Left kidney (tissue), 2 donors: ENCODE results near the gene FOXN3. TPM values are rescaled to one million over a fixed set of nuclear protein-coding genes. Genes with fewer than 3 reads are reported as not detected.
"Not testable (repeated sequence)": the region's sequence is repeated elsewhere in the genome, so short reads cannot be mapped to it uniquely, and the experiment has no call there.

Experiments used
- DNase-seq: peaks from one replicate; pipeline ENCODE4 v3.0.0-alpha.2; 2013
- polyA plus RNA-seq: library from polyadenylated mRNA; unstranded; fragments of 120-200 nt; gene quantifications from one replicate; pipeline ENCODE4 v1.2.1, GENCODE V29; 2013; ENCODE audit not compliant: insufficient read length

Gene FOXN3
- polyA plus RNA-seq, 1 donor = 32.2 TPM

DNA sequence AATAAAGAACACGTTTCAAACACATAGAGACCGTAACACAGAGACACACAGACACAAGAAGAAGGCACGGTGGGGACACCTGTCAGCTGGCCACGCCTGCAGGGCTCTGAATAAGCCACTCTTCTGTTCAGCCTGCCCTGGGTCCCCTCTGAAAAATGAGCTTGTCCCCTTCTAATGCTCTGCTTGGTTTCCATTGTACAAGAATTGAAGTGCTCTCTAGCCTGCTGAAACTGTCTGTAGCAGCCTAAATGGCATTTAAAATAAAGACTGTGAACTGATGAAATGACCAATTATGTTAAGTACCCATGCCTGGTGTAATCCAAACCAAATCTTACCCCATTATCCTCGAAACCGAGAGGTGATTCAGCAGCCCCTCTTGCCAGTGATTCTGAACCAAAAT, 139.8 kb downstream of the FOXN3 start:
- DNase-seq = no peak

DNA sequence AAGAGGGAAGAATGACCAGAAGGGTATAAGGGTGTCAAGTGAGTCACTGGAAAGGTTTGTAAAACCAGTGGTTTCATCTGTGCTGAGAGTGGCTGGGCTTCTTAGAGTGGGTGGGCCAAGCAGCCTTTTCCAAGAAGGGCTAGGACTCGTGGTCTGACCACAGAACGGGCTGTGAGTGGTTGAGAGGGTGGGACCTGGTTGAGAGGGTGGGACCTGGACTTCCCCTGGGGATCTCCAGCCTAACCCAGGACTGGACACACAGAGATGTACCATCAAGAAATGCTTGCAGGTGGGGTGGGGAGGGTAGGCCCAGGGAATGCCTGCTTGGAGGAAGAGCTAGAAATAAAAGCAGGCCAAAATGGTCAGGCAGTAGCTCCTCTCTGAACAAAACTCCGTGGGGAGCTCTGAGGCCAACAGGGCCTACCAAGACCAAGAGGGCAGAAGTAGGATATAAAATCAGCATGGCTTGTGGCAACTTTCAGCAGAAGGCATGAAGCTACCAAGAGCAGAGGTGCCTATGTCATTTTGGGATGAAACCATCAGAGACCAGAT, 140.5 kb downstream of the FOXN3 start:
- no peak for DNase-seq

DNA sequence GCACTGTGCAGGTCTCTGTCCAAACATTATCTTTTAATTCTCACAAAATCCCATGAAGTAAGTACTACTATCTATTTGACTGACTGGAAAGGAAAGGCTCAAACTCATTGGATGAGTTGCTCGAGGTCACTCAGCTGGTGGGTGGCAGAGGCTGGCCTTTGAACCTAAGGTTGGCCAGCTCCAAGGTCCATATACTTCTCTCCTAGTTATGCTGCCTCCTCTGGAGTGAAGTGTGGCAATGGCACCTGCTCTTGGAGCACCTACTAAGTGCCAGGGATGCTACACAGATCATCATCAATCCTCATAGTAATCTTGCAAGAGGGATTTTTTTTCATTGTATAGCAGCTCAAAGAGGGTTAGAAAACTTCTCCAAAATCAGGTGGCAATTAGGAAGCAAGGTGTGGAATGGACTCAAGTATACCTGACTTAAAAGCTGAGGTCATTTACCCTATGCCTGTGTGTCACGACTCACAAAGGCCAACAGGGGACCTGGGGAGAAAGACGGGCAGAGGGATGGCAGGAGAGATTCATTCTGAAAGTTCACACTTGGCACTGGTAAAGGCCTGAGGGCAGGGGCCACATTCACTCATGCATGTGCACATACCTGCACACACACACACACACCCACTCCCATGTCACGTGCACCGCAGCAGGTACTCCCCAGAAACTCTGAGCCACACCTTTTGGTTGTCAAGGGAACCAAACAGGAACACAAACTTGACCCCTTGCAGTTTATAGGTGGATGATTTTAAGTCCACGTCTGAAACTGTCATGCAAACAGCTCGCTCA, 146.4 kb downstream of the FOXN3 start:
- peak; percentile 50 for DNase-seq

DNA sequence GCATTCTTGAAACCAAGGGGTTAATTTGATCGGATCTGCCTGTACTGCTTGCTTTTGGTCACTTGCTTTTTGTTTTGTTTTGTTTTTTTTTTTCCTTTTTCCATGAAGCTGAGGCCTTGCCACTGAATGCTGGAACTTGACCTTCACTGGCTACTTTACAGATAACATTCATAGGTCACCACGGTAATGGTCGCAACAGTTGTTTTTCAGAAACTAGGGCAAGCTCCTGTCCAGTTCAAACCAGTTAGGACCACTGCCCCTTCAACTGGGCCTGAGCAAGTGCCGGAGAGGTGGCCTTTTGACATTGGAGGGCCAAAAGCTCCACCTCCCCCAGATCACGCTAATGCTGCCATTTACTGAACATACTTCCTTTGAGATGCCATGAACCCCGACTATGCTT, 147.6 kb downstream of the FOXN3 start:
- DNase-seq = no peak

DNA sequence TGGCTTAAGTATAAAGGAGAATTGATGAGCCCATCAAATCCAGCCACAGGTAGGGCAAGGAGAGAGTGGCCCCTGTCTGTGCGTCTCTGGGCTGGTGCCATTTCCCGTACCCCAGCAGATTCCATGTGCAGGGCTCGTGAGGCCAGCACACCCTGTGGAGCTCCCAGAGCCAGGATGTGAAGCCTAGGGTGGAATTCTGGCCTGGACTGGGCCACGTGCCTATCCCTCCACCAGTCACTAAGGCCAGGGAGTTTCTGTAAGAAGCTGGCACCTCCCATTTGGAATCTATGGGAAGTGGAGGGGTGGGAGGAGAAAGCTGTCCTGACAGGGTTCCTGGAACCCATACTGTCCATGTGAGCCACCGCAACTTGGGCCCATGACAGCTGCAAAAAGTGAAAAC, 148.5 kb downstream of the FOXN3 start:
- DNase-seq = no peak

DNA sequence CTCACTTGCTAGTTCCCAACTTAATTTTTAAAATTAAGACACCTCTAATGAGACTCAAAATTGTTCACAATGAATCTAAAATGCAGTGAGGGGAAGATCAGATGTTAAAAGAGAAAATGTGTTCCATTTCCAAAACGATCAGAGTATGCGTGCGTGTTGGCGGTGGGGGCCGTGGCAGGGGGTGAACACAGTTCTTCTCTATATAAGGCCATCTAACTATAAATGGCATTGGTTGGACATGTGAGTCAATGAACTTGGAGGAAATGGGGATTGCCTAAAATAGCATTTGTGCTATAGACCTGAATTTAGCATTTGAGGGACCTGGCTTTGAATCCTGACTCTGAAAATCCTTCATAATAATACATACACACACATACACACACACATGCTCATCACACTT, 149.4 kb downstream of the FOXN3 start:
- no peak for DNase-seq

DNA sequence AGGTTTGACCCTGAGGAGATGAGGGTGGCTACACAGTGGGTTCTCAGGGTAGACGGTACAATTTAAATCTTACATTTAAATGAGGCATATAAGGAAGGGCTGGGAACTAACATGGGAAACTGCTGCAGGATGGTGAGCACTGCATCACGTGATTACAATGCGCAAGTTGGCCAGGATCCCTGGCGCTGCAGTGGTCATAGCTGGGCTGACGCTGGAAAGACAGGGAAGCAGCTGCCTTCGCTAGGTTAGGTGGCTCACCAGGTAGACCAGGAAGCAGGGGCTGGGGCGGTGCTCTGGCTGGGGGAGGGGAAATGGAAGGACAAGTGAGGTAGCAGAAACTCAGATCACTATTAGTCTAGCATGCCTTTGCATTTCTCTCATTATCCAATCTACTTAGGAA, 149.9 kb downstream of the FOXN3 start:
- DNase-seq = no peak

DNA sequence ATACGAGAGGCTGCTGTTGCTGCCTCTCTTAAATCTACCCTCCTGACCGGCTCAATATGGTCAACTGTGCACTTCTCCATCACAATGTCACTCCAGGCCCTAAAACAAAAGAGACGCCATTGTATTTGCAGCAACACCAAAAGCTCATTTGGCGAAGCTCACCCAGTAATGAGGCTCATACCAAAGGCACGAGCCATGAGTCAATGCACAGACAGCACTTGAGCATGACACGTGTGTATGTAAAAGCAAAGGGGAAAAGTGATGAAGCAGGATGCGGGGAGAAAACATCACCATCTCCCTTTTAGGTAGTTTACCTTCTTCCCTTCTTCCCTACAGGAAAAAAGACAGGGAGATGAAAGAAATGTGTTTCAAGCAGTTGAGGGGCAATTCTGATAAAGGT, 150.3 kb downstream of the FOXN3 start:
- DNase-seq = no peak

DNA sequence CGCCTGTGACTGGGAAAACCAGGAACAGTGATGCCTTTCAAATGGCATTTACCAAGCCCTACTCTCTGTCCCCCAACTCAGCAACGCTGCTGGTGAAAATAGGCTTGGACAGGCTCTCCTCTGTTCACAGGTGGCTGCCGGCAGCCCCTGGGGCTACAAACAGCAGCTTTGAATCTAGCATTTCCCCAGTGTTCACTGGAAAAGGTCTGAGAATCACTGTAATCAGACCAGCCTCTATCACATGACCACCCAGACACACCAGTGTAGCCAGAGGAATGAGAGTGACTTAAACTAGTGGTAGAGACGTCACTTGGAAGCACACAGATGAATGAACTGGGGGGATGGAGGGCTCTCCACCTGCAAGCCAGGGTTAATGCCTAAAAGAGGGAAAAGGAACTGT, 151.8 kb downstream of the FOXN3 start:
- DNase-seq = no peak

DNA sequence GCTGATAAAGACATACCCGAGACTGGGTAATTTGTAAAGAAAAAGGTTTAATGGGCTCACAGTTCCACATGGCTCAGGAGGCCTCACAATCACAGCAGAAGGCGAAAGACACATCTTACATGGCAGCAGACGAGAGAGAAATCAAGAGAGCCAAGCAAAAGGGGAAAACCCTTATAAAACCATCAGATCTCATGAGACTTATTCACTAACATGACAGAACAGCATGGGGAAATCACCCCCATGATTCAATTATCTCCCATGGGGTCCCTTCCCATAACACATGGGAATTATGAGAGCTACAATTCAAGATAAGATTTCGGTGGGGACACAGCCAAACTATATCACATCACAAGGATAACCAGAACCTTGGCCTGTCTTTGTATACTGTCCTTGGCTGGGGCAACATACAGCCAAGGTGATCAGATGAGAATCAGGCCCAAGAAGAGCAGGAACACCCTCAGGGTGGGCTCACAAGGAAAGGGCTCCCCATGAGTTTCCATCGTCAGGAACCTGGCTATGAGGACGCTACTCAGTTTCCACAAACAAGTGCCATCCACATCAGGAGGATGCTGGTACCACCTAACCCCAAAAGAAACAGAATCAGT, 152.7 kb downstream of the FOXN3 start:
- no peak for DNase-seq

DNA sequence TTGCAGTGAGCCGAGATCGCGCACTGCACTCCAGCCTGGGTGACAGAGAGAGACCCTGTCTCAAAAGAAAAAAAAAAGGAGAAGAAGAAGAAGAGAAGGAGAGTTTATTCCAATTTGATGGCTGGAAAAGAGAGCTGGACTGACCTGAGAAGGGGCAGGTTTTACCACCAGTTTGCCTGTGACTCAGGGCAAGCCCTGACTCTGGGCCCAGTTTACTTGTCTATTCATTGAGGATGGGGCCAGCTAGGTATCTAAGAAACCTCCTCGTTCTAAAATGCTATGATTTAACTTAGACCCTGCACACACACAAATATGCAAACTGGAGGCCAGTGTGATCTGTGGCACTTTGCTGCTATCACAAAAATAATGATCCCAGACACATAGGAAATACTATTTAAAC, 155.0 kb downstream of the FOXN3 start:
- no peak for DNase-seq

DNA sequence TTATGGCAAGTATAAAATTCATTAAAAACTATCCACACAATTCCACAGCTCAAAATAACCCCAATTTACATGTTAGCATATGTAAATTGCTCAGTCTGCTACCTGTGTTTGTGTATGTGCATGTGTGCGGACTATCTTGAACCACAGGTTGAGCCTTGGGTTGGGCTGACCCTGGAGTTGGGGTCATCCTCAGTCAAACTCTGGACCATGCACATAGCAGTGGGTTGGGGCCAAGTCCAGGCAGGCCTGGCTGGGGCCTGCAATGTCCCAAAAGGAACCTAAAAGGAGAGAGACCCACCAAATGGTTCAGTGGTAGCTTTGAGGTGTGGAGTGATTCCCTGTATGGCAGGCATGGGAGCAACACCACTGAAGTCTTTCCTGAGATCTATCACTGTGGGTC, 156.1 kb downstream of the FOXN3 start:
- DNase-seq = no peak

DNA sequence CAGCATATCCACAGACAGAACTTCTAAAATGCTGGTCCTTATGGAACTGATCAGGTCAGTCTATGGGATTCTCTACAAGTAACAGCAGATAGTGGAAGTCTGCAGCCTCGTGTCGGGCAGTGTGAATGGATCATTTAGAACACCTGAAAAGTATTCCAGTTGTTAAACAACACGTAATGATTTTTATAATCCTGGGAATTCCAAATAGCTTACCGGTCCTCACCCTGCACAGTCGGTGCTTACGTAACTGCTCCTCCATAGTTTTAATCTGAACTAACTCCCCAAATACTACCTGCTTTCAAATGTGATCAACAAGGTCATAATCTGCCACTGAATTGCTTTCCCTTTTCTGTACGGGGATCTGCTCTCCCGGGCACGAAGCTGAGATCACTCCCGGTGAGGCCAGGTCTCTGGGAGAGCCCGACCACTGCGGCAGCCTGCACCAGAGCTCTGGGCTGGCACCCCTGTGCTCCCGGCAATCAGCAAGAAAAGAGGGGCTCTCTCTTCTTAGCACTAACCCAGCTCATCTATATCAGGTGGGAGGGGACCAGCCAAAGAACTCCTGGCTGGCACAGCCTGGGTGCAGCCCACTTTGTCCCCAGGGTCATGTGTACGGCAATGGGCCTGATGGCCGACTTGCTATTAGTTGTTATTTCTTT, 157.0 kb downstream of the FOXN3 start:
- no peak for DNase-seq

DNA sequence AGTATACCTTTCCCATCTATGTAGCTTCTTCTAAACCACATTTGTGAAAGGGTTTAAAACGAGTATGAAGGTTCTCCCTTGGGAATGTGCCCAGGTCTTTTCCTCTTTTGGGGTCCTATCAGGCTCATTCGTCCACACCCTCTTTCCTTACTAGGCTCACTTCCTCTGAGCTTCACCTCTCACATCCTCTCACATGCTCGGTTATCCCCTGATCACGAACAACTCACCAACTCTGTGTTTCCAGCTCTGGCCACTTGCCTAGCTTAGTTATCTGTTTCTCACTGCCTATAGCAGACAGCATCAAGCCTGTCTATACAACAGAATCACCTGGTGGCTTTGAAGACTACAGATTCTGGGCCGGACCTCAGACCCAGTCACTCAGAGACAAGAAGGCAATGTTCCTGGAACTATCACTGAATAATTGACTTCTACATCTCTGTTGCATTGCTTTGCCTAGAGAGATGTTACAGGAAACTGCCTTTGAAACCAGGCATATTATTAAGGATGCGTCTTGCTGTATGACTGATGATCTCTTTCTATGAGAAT, 158.2 kb downstream of the FOXN3 start:
- no peak for DNase-seq

DNA sequence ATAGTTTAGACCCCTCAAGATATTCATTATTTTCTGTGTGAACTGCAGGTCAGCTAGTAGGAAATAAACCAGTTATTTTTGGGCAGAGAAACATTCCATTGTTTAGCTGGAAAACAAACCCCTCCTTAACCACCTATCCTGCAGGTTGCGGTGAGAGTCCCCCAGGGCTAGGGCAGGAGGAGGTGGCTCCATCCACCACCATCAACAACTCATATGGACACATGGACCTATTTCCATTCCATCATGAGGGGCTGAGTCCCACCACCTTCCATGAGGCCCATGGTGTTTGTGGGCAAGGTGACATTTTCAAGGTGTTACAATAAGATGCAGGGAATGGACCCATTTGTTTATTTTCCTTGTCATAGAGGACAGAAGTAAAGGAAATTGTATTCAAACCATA, 160.1 kb downstream of the FOXN3 start:
- no peak for DNase-seq

DNA sequence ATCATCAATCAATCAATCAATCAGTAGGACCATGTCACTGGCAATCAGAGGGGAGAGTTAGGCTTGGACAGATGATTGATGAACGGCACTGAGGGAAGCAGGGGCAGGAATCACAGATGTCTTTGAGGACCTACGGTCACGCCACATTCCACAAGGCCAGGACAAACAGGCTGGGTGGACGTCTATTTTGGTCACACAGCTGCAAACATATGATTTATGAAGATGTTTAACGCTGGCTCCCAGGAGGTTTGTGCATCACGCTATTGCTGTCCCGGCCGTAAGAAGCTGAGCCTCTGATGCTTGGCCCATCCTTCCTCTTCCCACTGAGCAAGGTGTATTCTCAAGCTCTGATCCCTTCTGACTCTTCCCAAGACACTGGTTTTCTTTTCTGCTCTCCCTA, 160.8 kb downstream of the FOXN3 start:
- DNase-seq = no peak

DNA sequence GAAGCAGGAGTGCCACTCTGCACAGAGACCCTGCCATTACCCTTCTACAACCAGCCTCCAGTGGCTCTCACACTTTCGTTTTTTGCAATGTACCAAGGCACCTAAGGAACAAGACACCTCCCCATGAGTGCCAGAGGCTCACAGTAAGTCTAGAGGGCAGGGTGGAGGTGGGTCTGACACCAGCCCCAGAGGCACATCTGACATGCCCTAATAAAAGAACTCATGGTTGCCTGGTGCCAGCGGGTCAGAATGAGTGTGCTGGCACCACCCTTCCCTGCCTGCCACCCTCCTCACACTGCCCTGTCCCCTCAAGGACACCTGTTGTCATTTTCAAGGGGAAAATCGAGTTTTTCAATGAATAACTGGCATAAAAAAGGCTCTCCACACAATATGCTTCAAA, 161.2 kb downstream of the FOXN3 start:
- DNase-seq = no peak

DNA sequence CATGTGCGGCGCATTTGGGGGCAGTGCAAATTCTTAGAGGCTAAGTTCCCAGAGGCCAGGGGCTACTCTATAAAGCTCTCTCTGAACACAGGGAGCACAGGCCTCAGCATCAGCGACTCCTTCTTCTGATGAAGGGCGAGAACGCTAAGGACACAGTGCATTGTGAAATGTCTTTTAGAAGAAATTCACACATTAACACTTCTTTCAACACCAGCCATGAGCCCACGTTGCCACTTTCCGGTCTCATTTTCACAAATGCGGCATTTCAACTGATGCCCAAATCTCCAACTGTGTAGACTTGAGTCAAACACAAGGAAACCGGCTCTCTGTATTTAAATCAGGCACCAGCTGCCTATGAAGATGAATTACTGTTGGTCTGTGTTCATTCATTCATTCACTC, 162.0 kb downstream of the FOXN3 start:
- DNase-seq = no peak

DNA sequence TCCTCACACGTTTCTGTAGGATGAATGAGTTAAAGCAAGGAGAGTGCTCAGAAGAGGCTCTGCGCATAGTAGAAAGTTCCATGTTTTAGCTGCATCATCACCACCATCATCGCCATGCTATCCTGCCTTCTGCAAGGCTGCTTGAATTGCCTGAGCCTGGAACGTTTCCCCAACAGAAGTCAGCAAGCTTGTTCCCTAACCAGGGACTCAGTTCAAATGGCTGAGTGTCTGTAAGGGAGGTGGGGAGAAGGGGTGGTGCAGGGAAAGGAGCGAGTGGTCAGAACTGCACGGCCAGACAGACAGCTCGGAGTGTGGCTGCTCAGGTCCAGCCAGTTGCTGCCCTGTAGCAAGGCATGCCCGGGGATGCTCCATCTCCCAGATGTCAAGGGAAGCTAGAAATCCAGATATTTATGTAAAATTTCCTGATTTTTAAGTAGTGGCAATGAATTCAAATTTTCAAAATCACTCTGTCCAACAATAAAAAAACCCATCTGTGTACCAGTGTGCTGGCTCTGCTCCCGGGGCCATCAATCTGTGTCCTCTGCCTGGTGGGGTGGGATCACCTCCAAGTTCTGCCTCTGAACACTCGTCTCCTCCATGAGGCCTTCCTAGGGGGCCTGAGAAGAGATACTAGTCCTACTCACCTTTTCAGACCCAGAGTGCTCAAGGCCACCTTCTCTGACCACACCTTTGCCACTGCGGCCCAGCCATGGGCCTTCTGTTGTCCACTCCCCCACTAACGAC, 162.7 kb downstream of the FOXN3 start:
- no peak for DNase-seq

DNA sequence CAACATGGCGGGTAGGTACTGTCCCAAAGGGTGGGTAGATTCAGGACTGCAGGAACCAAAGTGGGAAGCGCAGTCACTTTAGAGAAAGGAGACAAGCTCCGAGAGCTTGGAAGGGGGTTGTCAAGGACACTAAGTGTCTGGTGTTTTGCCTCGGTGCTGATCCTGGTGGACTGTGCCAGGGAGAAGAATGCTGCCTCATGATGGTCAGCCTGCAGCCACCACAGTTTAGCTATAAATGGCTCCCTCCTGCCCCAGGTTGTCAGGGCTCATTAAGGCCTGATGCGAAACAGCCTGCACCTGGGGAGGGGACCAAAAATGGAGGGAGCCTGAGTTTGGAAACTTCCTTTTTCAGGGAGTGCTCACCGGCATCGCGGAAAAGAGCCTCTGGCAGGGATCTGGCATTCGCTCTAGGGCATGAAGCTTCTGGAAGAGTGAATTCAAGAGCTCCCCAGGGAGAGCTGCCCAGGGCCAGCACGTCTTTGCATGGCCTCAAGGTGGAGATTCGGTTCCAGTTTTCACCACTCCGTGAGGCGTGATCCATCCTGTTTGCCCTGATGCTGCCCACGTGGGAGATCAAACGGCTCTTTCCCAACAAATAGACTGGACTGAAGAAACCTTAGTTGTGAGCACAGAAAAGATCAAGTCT, 164.0 kb downstream of the FOXN3 start:
- no peak for DNase-seq

DNA sequence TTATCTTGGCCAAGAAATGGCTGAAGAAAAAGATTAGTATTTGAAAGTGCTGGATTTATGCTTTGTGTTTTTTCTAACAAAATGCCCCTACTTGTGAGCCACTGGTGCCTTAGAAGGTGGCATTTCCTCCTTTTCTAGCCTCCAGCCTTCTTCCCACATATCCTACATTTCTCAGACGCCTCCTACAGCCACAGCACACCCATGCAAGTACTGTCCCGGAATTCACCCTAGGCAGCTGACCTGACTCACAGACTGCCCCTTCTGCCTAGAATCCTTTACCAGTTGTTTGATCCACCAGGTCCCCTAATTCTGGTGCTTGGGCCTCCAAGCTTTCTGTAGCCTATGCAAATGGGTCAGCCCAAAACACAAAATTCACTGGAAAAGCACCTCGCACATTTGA, 166.0 kb downstream of the FOXN3 start:
- DNase-seq = no peak

DNA sequence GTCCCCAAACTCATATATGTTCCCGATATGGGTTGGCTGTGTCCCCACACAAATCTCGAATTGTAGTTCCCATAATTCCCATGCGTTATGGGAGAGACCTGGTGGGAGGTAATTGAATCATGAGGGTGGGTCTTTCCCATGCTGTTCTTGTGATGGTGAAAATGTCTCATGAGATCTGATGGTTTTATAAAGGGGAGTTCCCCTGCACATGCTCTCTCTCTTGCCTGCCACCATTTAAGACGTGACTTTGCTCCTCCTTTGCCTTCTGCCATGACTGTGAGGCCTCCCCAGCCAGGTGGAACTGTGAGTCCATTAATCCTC, 166.4 kb downstream of the FOXN3 start:
- DNase-seq = not testable (repeated sequence)
